HEK293 (cell line): ENCODE measurements around the gene PIAS2.

Experiments used
- BCL11A ChIP-seq: fragments of 450-650 bp; formaldehyde crosslinking; IDR thresholded peaks from 2 replicates; pipeline ENCODE4 v1.5.1; 2016; ENCODE audit warnings: low read depth, missing biosample characterization, missing genetic modification characterization
- RBAK ChIP-seq: fragments of 450-650 bp; formaldehyde crosslinking; IDR thresholded peaks from 2 replicates; pipeline ENCODE4 v1.5.1; 2016; ENCODE audit warnings: missing biosample characterization, missing genetic modification characterization
- ZNF354C ChIP-seq: fragments of 450-650 bp; formaldehyde crosslinking; IDR thresholded peaks from 2 replicates; pipeline ENCODE4 v1.5.1; 2016; ENCODE audit warnings: missing biosample characterization, missing genetic modification characterization, low read depth, borderline replicate concordance
- ZNF670 ChIP-seq: fragments of 450-650 bp; formaldehyde crosslinking; IDR thresholded peaks from 2 replicates; pipeline ENCODE4 v1.5.1; 2016; ENCODE audit warnings: missing biosample characterization, missing genetic modification characterization, low read depth
- ZNF707 ChIP-seq: fragments of 450-650 bp; formaldehyde crosslinking; IDR thresholded peaks from 2 replicates; pipeline ENCODE4 v1.5.1; 2016; ENCODE audit warnings: missing biosample characterization, missing genetic modification characterization
- TF ChIP-seq, protein P1 (sequence below): fragments of 450-650 bp; formaldehyde crosslinking; IDR thresholded peaks from 2 replicates; pipeline ENCODE4 v1.5.1; 2016; ENCODE audit warnings: missing biosample characterization, missing genetic modification characterization
- TF ChIP-seq, protein P2 (sequence below): fragments of 450-650 bp; formaldehyde crosslinking; IDR thresholded peaks from 2 replicates; pipeline ENCODE4 v1.5.1; 2016; ENCODE audit warnings: missing biosample characterization, missing genetic modification characterization, borderline replicate concordance
- TF ChIP-seq, protein P3 (sequence below): fragments of 450-650 bp; formaldehyde crosslinking; IDR thresholded peaks from 2 replicates; pipeline ENCODE4 v1.5.1; 2016; ENCODE audit warnings: missing biosample characterization, missing genetic modification characterization
- TF ChIP-seq, protein P4 (sequence below): fragments of 450-650 bp; formaldehyde crosslinking; IDR thresholded peaks from 2 replicates; pipeline ENCODE4 v1.5.1; 2016; ENCODE audit warnings: missing biosample characterization, missing genetic modification characterization

DNA sequence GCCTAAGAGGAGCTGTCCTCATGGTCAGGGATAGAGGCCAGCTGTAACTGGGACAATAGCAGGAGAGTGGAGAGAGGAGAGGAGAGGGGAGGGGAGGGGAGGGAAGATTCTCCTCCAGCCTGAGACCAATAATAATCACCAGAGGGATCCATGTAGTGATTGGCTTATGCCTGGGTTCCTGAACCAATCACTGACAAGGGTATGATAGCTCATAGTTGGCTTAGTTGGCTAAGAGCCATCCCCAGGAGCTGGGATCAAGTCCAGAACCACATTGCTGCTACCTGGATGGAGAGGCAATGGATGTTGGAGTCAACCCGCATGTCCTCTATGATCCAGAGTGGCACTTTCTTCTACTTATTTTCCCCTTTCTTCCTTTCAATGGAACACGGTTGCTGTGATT is 152.7 kb downstream of the PIAS2 start:
- TF ChIP-seq, protein P1, sequence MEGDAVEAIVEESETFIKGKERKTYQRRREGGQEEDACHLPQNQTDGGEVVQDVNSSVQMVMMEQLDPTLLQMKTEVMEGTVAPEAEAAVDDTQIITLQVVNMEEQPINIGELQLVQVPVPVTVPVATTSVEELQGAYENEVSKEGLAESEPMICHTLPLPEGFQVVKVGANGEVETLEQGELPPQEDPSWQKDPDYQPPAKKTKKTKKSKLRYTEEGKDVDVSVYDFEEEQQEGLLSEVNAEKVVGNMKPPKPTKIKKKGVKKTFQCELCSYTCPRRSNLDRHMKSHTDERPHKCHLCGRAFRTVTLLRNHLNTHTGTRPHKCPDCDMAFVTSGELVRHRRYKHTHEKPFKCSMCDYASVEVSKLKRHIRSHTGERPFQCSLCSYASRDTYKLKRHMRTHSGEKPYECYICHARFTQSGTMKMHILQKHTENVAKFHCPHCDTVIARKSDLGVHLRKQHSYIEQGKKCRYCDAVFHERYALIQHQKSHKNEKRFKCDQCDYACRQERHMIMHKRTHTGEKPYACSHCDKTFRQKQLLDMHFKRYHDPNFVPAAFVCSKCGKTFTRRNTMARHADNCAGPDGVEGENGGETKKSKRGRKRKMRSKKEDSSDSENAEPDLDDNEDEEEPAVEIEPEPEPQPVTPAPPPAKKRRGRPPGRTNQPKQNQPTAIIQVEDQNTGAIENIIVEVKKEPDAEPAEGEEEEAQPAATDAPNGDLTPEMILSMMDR = no peak
- TF ChIP-seq RBAK (tag by site-specific recombination) = no peak
- TF ChIP-seq, protein P2, sequence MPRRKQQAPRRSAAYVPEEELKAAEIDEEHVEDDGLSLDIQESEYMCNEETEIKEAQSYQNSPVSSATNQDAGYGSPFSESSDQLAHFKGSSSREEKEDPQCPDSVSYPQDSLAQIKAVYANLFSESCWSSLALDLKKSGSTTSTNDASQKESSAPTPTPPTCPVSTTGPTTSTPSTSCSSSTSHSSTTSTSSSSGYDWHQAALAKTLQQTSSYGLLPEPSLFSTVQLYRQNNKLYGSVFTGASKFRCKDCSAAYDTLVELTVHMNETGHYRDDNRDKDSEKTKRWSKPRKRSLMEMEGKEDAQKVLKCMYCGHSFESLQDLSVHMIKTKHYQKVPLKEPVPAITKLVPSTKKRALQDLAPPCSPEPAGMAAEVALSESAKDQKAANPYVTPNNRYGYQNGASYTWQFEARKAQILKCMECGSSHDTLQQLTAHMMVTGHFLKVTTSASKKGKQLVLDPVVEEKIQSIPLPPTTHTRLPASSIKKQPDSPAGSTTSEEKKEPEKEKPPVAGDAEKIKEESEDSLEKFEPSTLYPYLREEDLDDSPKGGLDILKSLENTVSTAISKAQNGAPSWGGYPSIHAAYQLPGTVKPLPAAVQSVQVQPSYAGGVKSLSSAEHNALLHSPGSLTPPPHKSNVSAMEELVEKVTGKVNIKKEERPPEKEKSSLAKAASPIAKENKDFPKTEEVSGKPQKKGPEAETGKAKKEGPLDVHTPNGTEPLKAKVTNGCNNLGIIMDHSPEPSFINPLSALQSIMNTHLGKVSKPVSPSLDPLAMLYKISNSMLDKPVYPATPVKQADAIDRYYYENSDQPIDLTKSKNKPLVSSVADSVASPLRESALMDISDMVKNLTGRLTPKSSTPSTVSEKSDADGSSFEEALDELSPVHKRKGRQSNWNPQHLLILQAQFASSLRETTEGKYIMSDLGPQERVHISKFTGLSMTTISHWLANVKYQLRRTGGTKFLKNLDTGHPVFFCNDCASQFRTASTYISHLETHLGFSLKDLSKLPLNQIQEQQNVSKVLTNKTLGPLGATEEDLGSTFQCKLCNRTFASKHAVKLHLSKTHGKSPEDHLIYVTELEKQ (tag by site-specific recombination) = no peak
- no peak for TF ChIP-seq ZNF354C (tag by site-specific recombination)
- TF ChIP-seq, protein P3, sequence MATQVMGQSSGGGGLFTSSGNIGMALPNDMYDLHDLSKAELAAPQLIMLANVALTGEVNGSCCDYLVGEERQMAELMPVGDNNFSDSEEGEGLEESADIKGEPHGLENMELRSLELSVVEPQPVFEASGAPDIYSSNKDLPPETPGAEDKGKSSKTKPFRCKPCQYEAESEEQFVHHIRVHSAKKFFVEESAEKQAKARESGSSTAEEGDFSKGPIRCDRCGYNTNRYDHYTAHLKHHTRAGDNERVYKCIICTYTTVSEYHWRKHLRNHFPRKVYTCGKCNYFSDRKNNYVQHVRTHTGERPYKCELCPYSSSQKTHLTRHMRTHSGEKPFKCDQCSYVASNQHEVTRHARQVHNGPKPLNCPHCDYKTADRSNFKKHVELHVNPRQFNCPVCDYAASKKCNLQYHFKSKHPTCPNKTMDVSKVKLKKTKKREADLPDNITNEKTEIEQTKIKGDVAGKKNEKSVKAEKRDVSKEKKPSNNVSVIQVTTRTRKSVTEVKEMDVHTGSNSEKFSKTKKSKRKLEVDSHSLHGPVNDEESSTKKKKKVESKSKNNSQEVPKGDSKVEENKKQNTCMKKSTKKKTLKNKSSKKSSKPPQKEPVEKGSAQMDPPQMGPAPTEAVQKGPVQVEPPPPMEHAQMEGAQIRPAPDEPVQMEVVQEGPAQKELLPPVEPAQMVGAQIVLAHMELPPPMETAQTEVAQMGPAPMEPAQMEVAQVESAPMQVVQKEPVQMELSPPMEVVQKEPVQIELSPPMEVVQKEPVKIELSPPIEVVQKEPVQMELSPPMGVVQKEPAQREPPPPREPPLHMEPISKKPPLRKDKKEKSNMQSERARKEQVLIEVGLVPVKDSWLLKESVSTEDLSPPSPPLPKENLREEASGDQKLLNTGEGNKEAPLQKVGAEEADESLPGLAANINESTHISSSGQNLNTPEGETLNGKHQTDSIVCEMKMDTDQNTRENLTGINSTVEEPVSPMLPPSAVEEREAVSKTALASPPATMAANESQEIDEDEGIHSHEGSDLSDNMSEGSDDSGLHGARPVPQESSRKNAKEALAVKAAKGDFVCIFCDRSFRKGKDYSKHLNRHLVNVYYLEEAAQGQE (tag by site-specific recombination) = no peak
- no peak for TF ChIP-seq ZNF670 (tag by site-specific recombination)
- TF ChIP-seq, protein P4, sequence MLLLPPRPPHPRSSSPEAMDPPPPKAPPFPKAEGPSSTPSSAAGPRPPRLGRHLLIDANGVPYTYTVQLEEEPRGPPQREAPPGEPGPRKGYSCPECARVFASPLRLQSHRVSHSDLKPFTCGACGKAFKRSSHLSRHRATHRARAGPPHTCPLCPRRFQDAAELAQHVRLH (tag by site-specific recombination) = no peak
- no peak for TF ChIP-seq ZNF707 (tag by site-specific recombination)
- no peak for TF ChIP-seq BCL11A (tag by site-specific recombination)
